SKM-1 (cell line): ENCODE measurements around the gene ITPK1.
"Not testable (repeated sequence)": the region's sequence is repeated elsewhere in the genome, so short reads cannot be mapped to it uniquely, and the experiment has no call there.

Experiments used
- DNase-seq: peaks from one replicate; lab custom pipeline; 2025; ENCODE audit not compliant: unreplicated experiment; lab: John Stamatoyannopoulos, UW

ITPK1 gene

GRCh38 chr14:93105856-93106255 is 9.9 kb downstream of the ITPK1 start:
- not testable (repeated sequence) for DNase-seq

DNA sequence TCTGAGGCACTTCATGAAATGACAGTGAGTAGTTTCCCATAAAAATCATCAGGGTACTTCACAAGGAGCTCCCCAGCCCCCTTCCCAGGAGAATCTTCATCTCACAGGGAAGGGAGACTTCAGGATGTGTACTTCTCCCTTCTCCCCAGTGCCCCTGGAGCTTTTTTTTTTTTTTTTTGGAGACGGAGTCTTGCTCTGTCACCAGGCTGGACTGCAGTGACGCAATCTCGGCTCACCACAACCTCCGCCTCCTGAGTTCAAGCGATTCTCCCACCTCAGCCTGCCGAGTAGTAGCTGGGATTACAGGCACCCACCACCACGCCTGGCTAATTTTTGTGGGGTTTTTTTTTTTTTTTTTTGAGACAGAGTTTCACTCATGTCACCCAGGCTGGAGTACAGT is 10.4 kb downstream of the ITPK1 start:
- DNase-seq: no peak

DNA sequence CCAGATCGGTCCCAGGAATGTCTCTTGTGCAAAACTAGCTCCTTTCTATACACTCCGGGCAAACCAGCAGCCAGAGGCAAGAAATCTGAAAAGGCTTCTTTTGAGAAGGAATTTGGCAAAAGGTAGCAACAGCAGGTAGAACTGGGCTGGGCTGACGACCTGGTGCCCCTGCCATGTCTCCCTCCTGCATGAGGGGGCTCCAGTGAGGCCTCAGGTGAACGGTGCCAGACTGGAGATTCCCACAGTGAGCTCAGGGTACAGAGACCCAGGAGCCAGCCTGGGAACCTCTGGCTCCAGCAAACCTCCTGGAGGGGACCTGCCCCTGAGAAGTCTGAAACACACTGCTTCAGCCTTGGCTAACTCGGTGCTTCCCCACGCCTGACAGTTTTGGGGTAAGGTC is 10.8 kb downstream of the ITPK1 start:
- DNase-seq: no peak

DNA sequence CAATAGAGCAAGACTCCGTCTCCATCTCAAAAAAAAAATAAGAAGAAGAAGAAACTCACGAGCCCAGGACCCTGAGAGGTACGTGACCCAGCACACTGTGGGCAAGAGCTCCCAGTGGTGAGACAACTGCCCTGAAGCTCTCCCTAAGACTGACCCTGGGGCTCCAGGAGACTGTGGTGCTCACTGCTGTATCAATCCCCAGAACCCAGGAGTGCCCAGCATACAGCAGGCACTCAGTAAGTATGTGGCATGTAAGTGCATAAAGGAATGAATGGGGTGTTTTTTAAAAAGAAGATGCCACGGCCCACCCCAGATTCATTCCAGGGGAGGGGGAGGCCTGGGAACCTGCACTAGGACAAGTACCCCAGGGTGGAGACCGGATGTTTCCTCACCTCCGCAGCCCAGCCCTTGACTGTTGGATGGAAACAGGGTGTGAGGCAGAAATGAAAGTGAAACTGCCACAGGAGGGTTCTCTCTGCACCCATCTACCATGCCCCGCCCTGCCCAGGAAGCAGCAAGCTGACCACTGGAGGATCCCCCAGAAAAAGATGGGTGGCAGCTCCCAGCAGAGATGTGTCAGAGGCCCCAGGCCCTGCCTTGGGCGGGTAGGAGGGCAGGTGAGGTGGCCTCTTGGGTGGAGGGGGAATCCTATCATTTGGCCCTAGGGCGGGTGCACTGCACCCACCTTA is 12.2 kb downstream of the ITPK1 start:
- no peak for DNase-seq

- no peak for DNase-seq
Measured at GRCh38 chr14:93102141-93102540, 13.6 kb downstream of the ITPK1 start.

GRCh38 chr14:93101181-93101580 is 14.5 kb downstream of the ITPK1 start:
- DNase-seq: no peak

GRCh38 chr14:93100570-93100969 is 15.2 kb downstream of the ITPK1 start:
- no peak for DNase-seq

- DNase-seq: no peak
Measured at GRCh38 chr14:93100100-93100499, 15.6 kb downstream of the ITPK1 start.

- DNase-seq: no peak
Measured at GRCh38 chr14:93099643-93100042, 16.1 kb downstream of the ITPK1 start.

- no peak for DNase-seq
Measured at GRCh38 chr14:93099196-93099595, 16.5 kb downstream of the ITPK1 start.

- DNase-seq: no peak
Measured at GRCh38 chr14:93096691-93097322, 18.9 kb downstream of the ITPK1 start.

DNA sequence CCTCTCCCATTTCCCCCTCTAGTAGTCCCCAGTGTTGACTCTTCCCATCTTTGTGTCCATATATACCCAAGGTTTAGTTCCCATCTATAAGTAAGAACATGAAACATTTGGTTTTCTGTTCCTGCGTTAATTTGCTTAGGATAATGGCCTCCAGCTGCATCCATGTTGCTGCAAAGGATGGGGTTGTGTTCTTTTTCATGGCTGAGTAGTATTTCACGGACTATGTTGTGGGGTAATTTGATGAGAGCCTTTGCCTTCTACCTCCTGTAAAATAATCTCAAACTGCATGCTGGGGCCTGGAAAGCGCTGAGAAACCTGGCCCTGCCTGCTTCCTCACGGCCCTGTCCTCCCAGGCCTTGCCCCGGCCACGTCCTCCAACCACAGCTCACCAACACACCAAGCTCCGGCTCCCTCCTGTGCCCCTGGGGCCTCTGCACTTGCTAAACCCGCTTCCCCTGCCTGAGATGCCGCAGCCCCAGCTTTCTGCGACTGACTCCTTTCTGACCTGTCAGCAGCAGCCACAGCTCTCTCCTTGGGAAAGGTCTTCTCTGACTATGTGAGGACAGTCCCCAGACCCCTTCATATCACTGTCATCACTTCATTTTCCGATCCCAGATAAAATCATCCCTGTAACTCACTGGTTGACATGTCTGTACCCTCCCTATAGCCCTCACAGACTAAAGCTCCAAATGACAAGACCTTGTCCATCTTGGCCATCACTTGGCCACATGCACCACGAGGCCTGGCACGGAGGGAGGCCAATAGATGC is 19.8 kb downstream of the ITPK1 start:
- no peak for DNase-seq

GRCh38 chr14:93094121-93094918 is 21.4 kb downstream of the ITPK1 start:
- DNase-seq: no peak

DNA sequence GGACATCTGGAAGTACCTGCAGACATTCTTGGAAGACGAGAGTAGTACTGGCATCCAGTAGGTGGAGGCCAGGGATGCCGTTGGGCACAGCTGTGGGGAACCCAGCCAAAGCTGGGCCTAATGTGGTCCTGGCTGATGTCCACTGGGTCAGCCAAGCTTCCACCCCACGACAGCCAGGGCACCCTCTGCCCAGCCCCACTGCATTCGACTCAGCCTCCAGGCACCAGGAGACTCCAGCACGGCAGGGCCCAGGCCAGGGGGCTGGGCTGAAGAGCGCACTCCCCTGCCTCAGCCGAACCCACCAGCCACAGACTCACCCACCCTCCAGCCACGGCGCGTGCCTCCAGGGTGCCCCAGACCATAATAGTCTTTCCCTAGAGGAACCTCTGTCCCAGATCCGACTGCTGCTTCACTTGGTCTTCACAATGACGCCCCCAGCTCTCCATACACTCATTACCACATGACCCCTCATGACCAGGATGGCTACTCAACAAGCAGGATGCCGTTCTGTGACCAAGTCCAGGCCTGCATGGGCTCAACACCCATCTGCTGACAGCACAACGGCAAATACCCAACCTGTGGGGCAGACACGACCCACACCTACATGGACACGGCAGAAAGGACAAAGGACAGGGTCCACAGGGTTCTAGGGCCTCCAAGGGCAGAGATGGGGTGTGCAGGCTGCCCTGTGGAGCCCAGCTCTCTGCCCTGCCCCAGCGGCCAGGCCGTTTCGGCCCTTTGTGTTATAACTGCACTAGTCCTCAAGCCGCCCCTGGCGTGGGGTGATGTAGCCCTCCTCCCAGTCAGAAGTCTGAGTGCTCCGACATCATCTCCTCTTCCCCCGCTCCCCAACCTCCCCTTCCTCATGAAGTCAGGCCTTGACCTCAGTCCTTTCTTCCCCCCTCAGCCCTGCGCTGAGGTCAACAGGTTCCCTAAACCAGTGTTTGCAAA is 22.8 kb downstream of the ITPK1 start:
- DNase-seq: no peak

DNA sequence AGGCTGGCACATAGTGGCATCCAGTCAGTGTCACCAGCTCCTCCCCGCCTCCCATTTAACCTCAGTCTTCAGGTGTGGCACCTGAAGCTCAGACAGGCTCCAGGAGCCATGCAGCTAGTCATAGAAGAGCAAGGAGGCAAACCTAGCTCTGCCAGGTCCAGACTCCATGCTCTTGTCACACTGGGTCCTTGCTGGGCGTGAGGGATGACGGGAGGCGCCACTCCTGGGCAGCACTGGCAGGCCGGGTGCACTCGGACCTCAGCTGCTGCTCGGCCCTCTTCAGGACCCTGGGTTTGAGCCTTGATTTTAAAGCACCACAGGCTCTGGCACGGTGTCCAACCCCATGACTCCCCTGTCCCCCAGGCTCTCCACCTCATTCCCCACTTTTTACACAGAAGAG is 24.1 kb downstream of the ITPK1 start:
- no peak for DNase-seq

GRCh38 chr14:93090826-93091555 is 24.7 kb downstream of the ITPK1 start:
- DNase-seq: no peak

DNA sequence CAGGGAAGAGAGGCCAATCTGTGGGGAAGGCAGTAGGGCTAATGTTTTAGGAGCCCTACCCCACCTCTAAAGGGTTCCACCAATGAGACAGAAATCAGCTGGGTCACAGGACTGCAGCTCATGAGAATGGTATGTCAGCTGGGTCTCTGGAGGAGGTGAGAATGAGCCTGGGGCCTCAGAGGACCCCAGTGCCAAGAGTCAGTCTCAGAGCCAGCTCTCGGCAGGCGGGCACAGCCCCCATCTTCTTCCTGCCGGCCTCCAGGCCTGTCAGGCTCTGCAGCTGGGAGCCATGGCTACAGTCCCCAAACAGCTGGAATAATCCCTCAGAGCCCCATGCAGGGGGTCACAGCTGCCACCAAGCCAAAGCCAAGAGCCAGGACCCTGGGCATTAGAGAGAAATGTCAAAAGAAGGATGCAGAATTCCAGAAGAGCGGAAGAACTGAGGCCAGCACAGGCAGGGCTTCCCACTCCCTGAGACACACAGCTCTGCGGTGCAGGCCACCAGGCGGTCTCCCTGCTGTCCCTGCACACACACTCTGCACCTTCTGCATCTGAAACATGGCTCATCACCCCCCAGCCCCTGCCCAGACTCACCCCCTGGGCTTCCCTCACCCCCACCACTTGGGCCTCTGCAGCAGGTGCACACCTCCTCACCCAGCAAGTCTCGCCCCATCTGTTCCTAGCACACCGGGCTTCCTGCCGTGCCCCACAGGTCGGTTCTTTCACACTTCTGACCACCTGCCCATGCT is 26.0 kb downstream of the ITPK1 start:
- DNase-seq: no peak

DNA sequence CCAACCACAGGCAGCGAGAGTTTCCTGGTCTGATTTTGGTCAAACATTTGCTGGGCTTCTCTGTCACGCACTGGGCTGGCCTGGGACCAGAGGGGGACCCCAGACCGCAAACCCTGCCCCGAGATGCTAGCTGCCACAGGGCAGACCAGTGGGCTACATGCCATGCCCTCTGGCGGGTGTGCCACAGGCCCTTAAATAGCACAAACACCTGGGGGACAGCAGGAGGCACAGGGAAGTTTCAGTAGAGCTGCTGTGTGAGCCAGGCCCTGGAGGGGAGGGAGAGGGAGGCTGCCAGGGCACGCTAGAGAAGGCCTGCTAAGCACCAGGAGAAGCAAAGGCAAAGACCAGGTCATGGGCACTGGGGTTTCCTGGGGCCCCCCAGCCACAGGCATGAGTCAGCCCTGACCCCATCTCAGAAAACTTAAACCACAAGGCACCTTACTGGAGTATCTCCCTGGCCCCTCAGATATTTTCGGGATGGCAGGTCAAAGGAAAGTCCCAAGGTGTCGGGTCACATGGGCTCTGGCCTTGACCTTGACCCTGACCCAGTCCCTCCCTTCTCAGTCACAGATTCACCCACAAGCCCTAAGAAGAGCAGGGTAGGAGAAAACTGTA is 29.2 kb downstream of the ITPK1 start:
- DNase-seq: no peak
